ENCODE results near the gene CREBBP.

Gene CREBBP

DNA sequence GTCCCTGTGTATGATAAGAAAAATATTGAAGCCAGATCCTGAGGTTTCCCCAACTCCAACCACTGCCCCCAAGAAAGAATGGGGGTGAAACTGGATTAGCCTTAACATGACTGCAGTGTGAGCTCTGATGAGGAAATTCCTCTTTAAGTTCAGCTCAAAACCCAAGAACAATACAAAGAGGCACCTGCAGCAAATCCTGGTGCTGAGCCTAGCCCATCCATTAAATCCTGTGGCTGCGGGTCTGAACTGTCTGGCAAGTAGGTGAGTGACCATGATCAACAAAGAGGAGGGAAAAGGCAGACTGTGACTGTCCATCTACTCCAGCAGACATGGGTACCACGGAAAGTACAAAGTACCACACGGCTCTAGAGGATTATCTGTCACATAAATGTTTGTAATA lies 64.2 kb downstream of the CREBBP start:
- TF ChIP-seq, protein P1, sequence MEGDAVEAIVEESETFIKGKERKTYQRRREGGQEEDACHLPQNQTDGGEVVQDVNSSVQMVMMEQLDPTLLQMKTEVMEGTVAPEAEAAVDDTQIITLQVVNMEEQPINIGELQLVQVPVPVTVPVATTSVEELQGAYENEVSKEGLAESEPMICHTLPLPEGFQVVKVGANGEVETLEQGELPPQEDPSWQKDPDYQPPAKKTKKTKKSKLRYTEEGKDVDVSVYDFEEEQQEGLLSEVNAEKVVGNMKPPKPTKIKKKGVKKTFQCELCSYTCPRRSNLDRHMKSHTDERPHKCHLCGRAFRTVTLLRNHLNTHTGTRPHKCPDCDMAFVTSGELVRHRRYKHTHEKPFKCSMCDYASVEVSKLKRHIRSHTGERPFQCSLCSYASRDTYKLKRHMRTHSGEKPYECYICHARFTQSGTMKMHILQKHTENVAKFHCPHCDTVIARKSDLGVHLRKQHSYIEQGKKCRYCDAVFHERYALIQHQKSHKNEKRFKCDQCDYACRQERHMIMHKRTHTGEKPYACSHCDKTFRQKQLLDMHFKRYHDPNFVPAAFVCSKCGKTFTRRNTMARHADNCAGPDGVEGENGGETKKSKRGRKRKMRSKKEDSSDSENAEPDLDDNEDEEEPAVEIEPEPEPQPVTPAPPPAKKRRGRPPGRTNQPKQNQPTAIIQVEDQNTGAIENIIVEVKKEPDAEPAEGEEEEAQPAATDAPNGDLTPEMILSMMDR (IDR thresholded peaks at IDR 0.05; ENCODE audit: insufficient read depth, missing control alignments) = no peak
- DNase-seq (ENCODE audit: insufficient read length, low spot score) = no peak
- no peak for FAIRE-seq

- TF ChIP-seq, protein P1 (IDR thresholded peaks at IDR 0.05; ENCODE audit: insufficient read depth, missing control alignments) = no peak
- no peak for FAIRE-seq
- no peak for DNase-seq (ENCODE audit: insufficient read length, low spot score)
Measured at GRCh38 chr16:3814755-3815154, 65.8 kb downstream of the CREBBP start.

DNA sequence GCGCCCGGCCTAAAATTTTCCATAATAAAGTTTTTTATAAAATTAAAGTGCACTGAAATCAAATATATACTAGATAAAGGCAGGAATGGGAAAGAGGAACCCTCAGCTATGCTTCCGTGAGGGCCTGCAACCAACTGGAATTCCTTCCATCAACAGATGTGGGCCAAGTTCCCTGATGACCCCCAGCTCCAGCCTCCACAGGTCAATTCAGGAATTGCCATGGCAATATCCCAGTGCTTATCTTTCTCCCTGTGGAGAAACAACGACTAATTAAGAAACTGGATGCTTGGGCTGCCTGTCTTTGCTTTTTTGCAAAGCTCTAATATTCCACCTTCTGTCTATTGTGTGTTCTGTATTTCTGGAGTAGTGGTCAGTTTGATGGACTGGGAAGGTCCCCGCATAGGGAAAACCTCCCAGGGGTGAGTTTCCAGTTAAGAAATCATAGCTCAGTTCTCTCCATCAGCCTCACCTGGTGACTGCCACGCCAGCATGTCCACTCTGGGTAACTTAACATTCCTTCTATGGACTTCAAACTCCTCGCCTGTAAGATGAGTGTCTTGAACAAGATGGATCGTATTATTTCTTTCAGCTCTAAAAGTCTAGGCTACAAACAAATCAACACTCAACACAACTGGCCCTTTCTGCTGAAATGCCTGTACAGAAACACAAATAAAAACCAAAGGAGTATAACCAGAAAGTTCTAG lies 67.9 kb downstream of the CREBBP start:
- DNase-seq (ENCODE audit: insufficient read length, low spot score) (no peak), FAIRE-seq (no peak)
- TF ChIP-seq, protein P1 (IDR thresholded peaks at IDR 0.05; ENCODE audit: insufficient read depth, missing control alignments) = no peak

GRCh38 chr16:3810818-3811217 lies 69.7 kb downstream of the CREBBP start:
- TF ChIP-seq, protein P1 (IDR thresholded peaks at IDR 0.05; ENCODE audit: insufficient read depth, missing control alignments) = no peak
- no peak for DNase-seq (ENCODE audit: insufficient read length, low spot score)
- no peak for FAIRE-seq

DNA sequence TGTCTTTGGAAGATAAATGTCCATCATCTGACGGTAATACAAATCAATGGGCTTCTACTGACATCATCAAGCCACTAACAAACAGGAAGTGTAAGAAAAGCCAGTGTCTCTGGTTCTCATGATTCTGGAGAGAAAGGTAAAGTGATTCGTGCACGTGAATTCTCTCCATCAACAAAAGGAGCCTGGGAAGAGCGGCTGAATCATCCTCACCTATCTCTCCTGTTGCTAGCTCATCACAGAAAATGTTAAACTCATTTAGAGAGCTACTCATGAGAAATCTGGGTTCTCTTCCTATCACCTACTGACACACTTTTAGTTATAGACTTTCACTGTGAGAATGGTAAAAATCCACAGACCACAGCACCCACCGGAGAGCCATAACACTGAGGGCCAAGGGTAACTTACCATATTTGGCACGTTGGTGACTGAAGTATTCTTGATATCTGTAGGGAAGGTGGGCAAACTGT lies 70.3 kb downstream of the CREBBP start:
- FAIRE-seq (no peak), DNase-seq (ENCODE audit: insufficient read length, low spot score) (no peak)
- TF ChIP-seq, protein P1 (IDR thresholded peaks at IDR 0.05; ENCODE audit: insufficient read depth, missing control alignments) = no peak

DNA sequence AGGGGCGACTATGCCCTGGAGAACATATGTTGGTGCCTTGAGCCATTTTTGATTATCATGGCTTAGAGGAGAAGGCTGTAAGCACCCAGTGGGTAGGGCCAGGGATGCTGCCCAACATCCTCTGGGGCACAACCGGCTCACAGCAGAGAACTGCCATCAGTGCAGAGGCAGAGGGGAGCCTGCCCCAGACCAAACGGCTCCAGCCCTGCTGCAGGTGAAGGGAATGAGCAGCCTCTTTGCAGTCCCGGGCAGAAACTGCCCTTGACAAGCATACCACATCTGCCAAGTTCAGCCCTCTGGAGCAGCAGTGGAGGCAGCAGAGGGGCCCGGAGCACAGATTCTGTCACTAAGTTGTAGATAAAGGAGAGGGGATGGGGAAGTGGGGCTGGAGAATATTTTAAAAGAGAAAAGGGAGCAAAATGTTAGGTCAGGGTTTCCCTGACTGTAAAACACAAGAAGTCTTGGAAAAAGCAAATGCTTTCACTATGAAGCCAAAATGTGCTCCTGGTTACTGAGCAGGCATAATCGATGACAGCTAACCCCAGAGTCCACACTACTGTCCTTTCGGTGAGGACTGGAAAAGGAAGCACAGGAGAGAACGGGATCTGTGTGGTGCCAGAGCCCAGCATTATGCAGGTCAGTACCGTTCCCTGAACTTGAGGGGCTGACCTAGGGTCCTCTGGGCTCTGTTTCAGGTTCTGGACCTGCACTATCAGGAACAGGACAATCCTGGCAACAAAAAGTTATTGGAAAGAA lies 72.0 kb downstream of the CREBBP start:
- DNase-seq (ENCODE audit: insufficient read length, low spot score) (no peak), FAIRE-seq (no peak)
- TF ChIP-seq, protein P1 (IDR thresholded peaks at IDR 0.05; ENCODE audit: insufficient read depth, missing control alignments) = no peak
